Measurements from ENCODE around the gene ME3.

The ME3 gene

GRCh38 chr11:86495351-86495750 is 177.1 kb downstream of the ME3 start:
- H3K27ac Mint-ChIP-seq, result no peak overlapping the region
- no peaks in the 10 kb centered on the region for H3K9me3 Mint-ChIP-seq
- DNase-seq, result no peak
- peaks cover 8% of the 10 kb centered on the region for H3K27me3 Mint-ChIP-seq
- H3K36me3 Mint-ChIP-seq (ENCODE audit: low read depth), result no peaks in the 10 kb centered on the region
- H3K4me1 Mint-ChIP-seq (ENCODE audit: low read depth), result peaks cover 4% of the 10 kb centered on the region
- H3K4me3 Mint-ChIP-seq, result no peak overlapping the region

DNA sequence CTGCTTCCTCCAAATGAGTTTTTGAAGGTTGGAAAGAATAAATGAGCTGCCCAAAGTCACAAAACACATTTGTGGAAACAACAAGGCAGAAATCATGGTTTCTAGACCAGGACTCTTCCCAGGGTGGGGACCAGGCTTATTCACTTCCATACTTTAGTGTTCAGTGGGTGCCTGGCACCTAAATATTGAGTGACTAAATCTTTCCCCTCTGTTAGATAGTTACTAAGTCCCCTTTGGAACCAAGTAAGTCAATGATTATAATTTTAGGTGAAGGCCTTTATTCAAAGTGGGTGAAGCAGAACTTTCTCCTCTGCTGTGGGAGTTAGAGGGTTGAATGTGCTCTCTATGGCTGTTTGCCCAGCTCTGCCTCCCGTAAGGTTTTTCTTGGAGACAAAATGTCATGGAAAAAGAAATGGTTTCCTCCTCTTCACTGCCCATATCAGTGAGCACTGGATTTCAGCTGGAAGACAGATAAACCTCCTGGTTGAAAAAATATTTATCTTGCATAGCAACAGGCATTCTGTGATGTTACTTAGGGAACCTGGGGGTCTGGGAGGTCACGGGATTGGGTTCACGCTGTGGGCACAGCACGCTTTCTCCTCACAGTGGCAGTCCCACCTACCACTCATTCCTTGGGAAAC is 179.9 kb downstream of the ME3 start:
- Mint-ChIP-seq H3K27me3 (no peaks in the 10 kb centered on the region), H3K27ac (no peak overlapping the region), H3K9me3 (no peaks in the 10 kb centered on the region), H3K4me1 (ENCODE audit: low read depth) (peaks cover 4% of the 10 kb centered on the region), H3K4me3 (no peak overlapping the region), H3K36me3 (ENCODE audit: low read depth) (no peaks in the 10 kb centered on the region)
- DNase-seq, result no peak

GRCh38 chr11:86491027-86491426 is 181.4 kb downstream of the ME3 start:
- no peaks in the 10 kb centered on the region for H3K9me3 Mint-ChIP-seq
- H3K4me1 Mint-ChIP-seq (ENCODE audit: low read depth), result peaks cover 8% of the 10 kb centered on the region
- no peaks in the 10 kb centered on the region for H3K36me3 Mint-ChIP-seq (ENCODE audit: low read depth)
- no peak overlapping the region for H3K27ac Mint-ChIP-seq
- H3K4me3 Mint-ChIP-seq, result no peak overlapping the region
- no peak for DNase-seq
- no peaks in the 10 kb centered on the region for H3K27me3 Mint-ChIP-seq

GRCh38 chr11:86490582-86490981 is 181.8 kb downstream of the ME3 start:
- no peaks in the 10 kb centered on the region for H3K36me3 Mint-ChIP-seq (ENCODE audit: low read depth)
- H3K4me3 Mint-ChIP-seq, result no peak overlapping the region
- H3K4me1 Mint-ChIP-seq (ENCODE audit: low read depth), result peaks cover 8% of the 10 kb centered on the region
- H3K9me3 Mint-ChIP-seq, result no peaks in the 10 kb centered on the region
- H3K27ac Mint-ChIP-seq, result no peak overlapping the region
- no peaks in the 10 kb centered on the region for H3K27me3 Mint-ChIP-seq
- DNase-seq, result no peak

DNA sequence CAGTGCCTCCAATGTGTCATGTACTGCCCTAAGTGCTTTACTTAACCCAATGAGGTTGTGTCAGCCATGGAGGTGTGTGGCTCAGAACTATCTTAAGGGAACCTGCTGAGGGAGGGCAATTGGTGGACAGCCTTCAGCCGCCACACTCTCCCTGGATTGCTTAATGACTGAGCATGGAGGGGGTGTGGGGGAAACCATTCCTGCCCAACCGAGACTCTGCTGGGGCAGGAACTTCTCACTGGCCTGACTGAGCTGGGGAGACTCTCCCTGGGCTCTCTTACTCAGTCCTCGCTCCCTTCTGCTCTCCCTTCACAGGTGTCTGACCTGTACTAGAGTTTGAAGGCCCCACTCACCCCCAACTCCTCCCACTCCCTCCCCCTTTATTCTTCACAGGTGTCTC is 183.0 kb downstream of the ME3 start:
- H3K9me3 Mint-ChIP-seq, result no peaks in the 10 kb centered on the region
- H3K4me3 Mint-ChIP-seq, result no peak overlapping the region
- no peak overlapping the region for H3K27ac Mint-ChIP-seq
- peaks cover 8% of the 10 kb centered on the region for H3K4me1 Mint-ChIP-seq (ENCODE audit: low read depth)
- H3K27me3 Mint-ChIP-seq, result no peaks in the 10 kb centered on the region
- no peaks in the 10 kb centered on the region for H3K36me3 Mint-ChIP-seq (ENCODE audit: low read depth)
- no peak for DNase-seq

DNA sequence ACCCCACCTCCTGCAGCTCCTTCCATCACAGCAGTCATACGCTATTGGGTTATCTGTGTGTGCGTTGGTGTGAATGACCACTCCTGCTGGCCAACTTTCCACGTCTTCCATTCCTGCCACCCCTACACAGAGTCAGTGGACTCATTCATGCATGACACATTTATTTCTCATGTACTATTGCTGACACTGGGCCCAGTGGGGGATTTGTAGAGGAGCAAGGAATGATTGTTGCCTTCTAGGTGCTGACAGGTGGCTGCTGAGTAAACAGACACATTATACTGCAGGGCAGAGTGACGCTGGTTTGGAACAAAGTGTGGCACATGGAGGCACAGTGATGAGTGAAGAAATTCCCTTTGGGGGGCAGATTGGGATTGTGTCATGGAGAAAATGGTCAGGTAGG is 183.9 kb downstream of the ME3 start:
- Mint-ChIP-seq H3K9me3 (no peaks in the 10 kb centered on the region), H3K27ac (no peak overlapping the region), H3K27me3 (no peaks in the 10 kb centered on the region), H3K4me1 (ENCODE audit: low read depth) (peaks cover 8% of the 10 kb centered on the region), H3K4me3 (no peak overlapping the region), H3K36me3 (ENCODE audit: low read depth) (no peaks in the 10 kb centered on the region)
- DNase-seq, result no peak

DNA sequence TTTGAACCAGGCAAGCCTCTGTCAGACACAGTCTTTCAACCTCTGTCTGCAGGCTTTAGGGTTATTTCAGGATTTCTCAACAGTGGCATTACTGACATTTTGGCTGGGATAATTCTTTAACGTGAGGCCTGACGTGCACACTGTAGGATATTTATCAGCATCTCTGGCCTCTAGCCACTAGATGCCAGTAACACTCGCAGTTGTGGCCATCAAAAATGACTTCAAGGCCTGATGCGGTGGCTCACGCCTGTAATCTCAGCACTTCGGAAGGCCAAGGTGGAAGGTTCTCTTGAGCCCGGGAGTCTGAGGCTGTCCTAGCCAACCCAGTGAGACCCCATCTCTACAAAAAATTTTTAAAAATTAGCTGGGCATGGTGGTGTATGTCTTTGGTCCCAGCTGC is 184.7 kb downstream of the ME3 start:
- Mint-ChIP-seq H3K36me3 (ENCODE audit: low read depth) (no peaks in the 10 kb centered on the region), H3K27ac (no peak overlapping the region), H3K4me3 (no peak overlapping the region), H3K27me3 (no peaks in the 10 kb centered on the region), H3K4me1 (ENCODE audit: low read depth) (peaks cover 7% of the 10 kb centered on the region), H3K9me3 (no peaks in the 10 kb centered on the region)
- DNase-seq, result no peak

DNA sequence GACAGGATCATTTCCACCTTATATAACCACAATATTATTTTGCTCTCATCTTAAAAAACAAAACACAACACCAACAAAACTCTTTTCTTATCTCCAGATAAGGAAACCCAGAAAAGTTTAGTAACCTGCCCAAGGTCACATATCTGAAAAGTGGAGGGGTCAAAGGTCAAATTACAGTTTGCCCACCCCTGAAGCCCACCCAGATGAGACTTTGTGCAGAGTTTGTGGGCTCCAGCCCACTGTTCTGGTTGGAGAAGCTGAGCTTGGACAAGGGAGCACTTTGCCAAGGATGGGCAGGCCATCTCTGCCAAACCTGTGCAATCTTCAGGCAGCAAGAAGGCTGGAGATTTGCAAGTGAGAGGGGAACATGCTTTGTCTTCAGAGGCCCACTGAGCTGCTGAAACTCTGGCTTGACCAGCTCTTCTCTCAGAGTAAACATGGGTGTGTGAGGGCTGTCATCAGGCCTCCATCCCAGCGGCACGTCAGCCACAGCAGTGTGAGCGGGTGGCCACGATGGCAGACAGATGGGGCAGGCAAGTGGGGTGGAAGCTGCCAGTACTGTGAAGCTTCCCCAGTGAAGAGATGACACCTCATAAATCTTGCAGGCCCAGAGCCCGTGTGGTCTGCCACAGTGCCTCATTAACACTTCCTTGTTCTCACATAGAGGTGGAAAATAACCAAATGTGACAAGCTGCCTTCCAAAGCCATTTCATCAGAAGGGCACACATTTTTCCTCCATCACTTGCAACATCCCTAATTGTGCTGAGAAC is 186.0 kb downstream of the ME3 start:
- Mint-ChIP-seq H3K27me3 (no peaks in the 10 kb centered on the region), H3K9me3 (no peaks in the 10 kb centered on the region), H3K4me1 (ENCODE audit: low read depth) (peaks cover 4% of the 10 kb centered on the region), H3K4me3 (no peak overlapping the region), H3K36me3 (ENCODE audit: low read depth) (no peaks in the 10 kb centered on the region), H3K27ac (no peak overlapping the region)
- no peak for DNase-seq

- H3K4me3 Mint-ChIP-seq, result no peak overlapping the region
- no peak overlapping the region for H3K27ac Mint-ChIP-seq
- H3K4me1 Mint-ChIP-seq (ENCODE audit: low read depth), result peaks cover 4% of the 10 kb centered on the region
- no peaks in the 10 kb centered on the region for H3K36me3 Mint-ChIP-seq (ENCODE audit: low read depth)
- DNase-seq, result no peak
- no peaks in the 10 kb centered on the region for H3K27me3 Mint-ChIP-seq
- H3K9me3 Mint-ChIP-seq, result no peaks in the 10 kb centered on the region
Measured at GRCh38 chr11:86484795-86485166, 187.6 kb downstream of the ME3 start.

DNA sequence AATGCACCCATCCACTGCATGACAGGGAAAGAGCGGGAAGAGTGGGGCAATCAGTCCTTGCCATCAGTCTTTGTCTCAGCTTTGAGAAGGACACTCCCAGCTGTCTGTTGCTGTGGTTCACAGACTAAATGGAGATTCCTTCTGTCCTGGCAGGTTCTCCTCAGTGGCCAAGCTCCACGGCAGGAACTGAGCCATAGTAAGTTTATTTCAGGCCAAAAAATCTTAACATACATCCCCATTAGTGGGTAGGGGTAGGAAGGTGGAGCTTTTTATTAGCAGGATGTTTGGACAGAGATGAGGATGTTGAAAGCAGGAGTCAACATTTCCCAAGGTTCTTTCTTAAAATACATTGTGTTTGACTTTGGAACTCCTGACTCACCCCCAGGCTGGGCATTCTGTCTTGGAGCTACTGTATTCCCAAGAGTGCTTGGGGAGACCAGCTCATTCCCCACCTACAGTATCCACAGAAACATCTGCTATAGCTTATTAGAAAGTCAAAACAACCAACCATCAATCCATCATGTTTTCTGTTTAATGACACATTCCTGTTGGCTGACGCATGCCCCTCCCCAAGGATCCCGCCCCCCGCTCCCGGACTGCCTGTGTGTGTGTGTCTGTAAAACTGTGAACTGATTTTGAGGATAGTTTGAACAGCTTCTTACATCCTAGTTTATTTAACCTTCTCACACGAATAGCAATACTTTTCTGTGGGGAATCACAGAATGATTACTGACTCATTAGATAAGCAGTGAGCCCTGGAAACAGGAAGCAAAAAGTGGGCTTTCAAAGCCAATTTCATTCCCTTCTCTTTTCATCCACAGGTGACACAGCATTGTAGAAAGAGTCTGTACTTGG is 188.2 kb downstream of the ME3 start:
- H3K36me3 Mint-ChIP-seq (ENCODE audit: low read depth), result no peaks in the 10 kb centered on the region
- no peak for DNase-seq
- H3K9me3 Mint-ChIP-seq, result no peaks in the 10 kb centered on the region
- peaks cover 4% of the 10 kb centered on the region for H3K4me1 Mint-ChIP-seq (ENCODE audit: low read depth)
- no peaks in the 10 kb centered on the region for H3K27me3 Mint-ChIP-seq
- H3K4me3 Mint-ChIP-seq, result no peak overlapping the region
- no peak overlapping the region for H3K27ac Mint-ChIP-seq

- Mint-ChIP-seq H3K27me3 (no peaks in the 10 kb centered on the region), H3K36me3 (ENCODE audit: low read depth) (no peaks in the 10 kb centered on the region), H3K27ac (no peak overlapping the region), H3K4me3 (no peak overlapping the region), H3K9me3 (no peaks in the 10 kb centered on the region), H3K4me1 (ENCODE audit: low read depth) (peaks cover 4% of the 10 kb centered on the region)
- DNase-seq, result no peak
Measured at GRCh38 chr11:86483610-86483939, 188.8 kb downstream of the ME3 start.

GRCh38 chr11:86482692-86483091 is 189.7 kb downstream of the ME3 start:
- Mint-ChIP-seq H3K27me3 (no peaks in the 10 kb centered on the region), H3K9me3 (no peaks in the 10 kb centered on the region), H3K36me3 (ENCODE audit: low read depth) (no peaks in the 10 kb centered on the region), H3K27ac (no peak overlapping the region), H3K4me3 (no peak overlapping the region), H3K4me1 (ENCODE audit: low read depth) (peaks cover 4% of the 10 kb centered on the region)
- no peak for DNase-seq

GRCh38 chr11:86481399-86481798 is 191.0 kb downstream of the ME3 start:
- H3K27ac Mint-ChIP-seq, result no peak overlapping the region
- no peaks in the 10 kb centered on the region for H3K9me3 Mint-ChIP-seq
- no peaks in the 10 kb centered on the region for H3K27me3 Mint-ChIP-seq
- H3K4me1 Mint-ChIP-seq (ENCODE audit: low read depth), result no peaks in the 10 kb centered on the region
- no peaks in the 10 kb centered on the region for H3K36me3 Mint-ChIP-seq (ENCODE audit: low read depth)
- H3K4me3 Mint-ChIP-seq, result no peak overlapping the region
- DNase-seq, result no peak

DNA sequence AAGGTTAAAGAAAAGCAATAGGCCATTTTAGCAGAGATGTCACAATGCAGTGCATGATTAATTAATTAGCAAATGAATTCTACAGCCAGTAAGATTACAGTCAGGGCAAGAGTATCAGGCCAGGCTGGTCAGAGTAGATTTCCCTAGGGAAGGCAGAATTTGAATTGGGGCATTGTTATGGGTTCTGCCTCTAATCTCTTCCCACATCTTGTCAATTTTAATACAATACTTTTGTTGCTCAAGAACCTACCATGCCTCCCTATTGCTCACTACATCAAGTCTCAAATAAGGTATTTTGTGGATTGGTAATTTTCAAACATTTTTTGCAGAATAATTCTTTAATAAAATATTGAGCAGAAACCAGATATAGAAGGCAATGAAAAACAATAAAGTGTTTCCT is 194.1 kb downstream of the ME3 start:
- no peak for DNase-seq
- H3K27me3 Mint-ChIP-seq, result no peaks in the 10 kb centered on the region
- H3K4me1 Mint-ChIP-seq (ENCODE audit: low read depth), result no peaks in the 10 kb centered on the region
- H3K4me3 Mint-ChIP-seq, result no peak overlapping the region
- H3K36me3 Mint-ChIP-seq (ENCODE audit: low read depth), result no peaks in the 10 kb centered on the region
- H3K9me3 Mint-ChIP-seq, result no peaks in the 10 kb centered on the region
- no peak overlapping the region for H3K27ac Mint-ChIP-seq
